Naive thymus-derived CD4-positive, alpha-beta T cell (primary cell): Measurements from ENCODE around the gene SRPX. TPM values are rescaled to one million over a fixed set of nuclear protein-coding genes. Genes with fewer than 3 reads are reported as not detected.

Source experiments
- ATAC-seq: fragments of 150-1000 bp; cut with Tn5 transposase; 2 replicates; pipeline ENCODE4 v1.10.0; 2021; ENCODE audit warnings: mild to moderate bottlenecking, moderate library complexity
- CTCF ChIA-PET: fragments of 350-600 bp; sonication (Branson Sonifier 250); formaldehyde crosslinking; loops from one replicate; lab custom pipeline; 2021; ENCODE audit warnings: antibody characterized with exemption; lab: Charles Lee
- POLR2A ChIA-PET: fragments of 350-600 bp; sonication (Branson Sonifier 250); formaldehyde crosslinking; loops from one replicate; lab custom pipeline; 2021; ENCODE audit warnings: antibody characterized with exemption, inconsistent platforms; lab: Charles Lee
- DNase-seq, 9 donors: peaks; one replicate each; pipeline versions ENCODE4 v3.0.0 to v3.0.0-alpha.2; 2020 to 2022; ENCODE audit warnings: mixed read lengths in 1 of 9
- H3K27ac ChIP-seq: one replicate; pipeline ENCODE4 v1.7.0; 2013; ENCODE audit warnings: mild to moderate bottlenecking, low read depth, low read length, moderate library complexity
- H3K27me3 ChIP-seq, 2 donors: one replicate each; pipeline ENCODE4 v1.7.0; 2013; ENCODE audit warnings: low read length in 2 of 2, mild to moderate bottlenecking in 2 of 2, moderate library complexity in 2 of 2; ENCODE audit not compliant: control insufficient read depth in 2 of 2, insufficient read depth in 2 of 2
- H3K36me3 ChIP-seq, 3 experiments: 1 replicate in 2 of 3; 2 replicates in 1 of 3; pipeline ENCODE4 v1.7.0; 2013; ENCODE audit warnings: low read length in 3 of 3, mild to moderate bottlenecking in 3 of 3, moderate library complexity in 1 of 3; ENCODE audit not compliant: insufficient read depth in 3 of 3, control insufficient read depth in 2 of 3
- H3K4me1 ChIP-seq, 2 donors: one replicate each; pipeline ENCODE4 v1.7.0; 2013; ENCODE audit warnings: low read length in 2 of 2, mild to moderate bottlenecking in 2 of 2, moderate library complexity in 1 of 2; ENCODE audit not compliant: control insufficient read depth in 2 of 2, insufficient read depth in 2 of 2
- H3K4me3 ChIP-seq: 2 replicates; pipeline ENCODE4 v1.7.0; 2013; ENCODE audit warnings: mild to moderate bottlenecking, low read length
- H3K9me3 ChIP-seq, 3 experiments: 1 replicate in 2 of 3; 2 replicates in 1 of 3; pipeline ENCODE4 v1.7.0; 2013; ENCODE audit warnings: low read length in 3 of 3; ENCODE audit not compliant: control insufficient read depth in 2 of 3
- H3K27ac Mint-ChIP-seq, 9 donors: one replicate each; pipeline ENCODE4 v1.8.0; 2020 to 2022; ENCODE audit warnings: mixed read lengths in 9 of 9, mild to moderate bottlenecking in 8 of 9, moderate library complexity in 5 of 9, inconsistent platforms in 2 of 9
- H3K27me3 Mint-ChIP-seq, 5 donors: one replicate each; pipeline ENCODE4 v1.8.0; 2021 to 2022; ENCODE audit warnings: mixed read lengths in 5 of 5, mild to moderate bottlenecking in 1 of 5
- H3K36me3 Mint-ChIP-seq, 5 donors: one replicate each; pipeline ENCODE4 v1.8.0; 2020 to 2022; ENCODE audit warnings: mixed read lengths in 5 of 5, mild to moderate bottlenecking in 3 of 5, inconsistent platforms in 1 of 5
- H3K4me1 Mint-ChIP-seq, 7 donors: one replicate each; pipeline ENCODE4 v1.8.0; 2020 to 2022; ENCODE audit warnings: mixed read lengths in 7 of 7, mild to moderate bottlenecking in 3 of 7, inconsistent platforms in 1 of 7
- H3K4me3 Mint-ChIP-seq, 10 donors: one replicate each; pipeline ENCODE4 v1.8.0; 2020 to 2022; ENCODE audit warnings: mild to moderate bottlenecking in 10 of 10, mixed read lengths in 10 of 10, moderate library complexity in 6 of 10, inconsistent platforms in 2 of 10
- H3K9me3 Mint-ChIP-seq, 11 donors: one replicate each; pipeline ENCODE4 v1.8.0; 2020 to 2022; ENCODE audit warnings: mixed read lengths in 11 of 11, mild to moderate bottlenecking in 4 of 11, inconsistent platforms in 1 of 11, moderate library complexity in 1 of 11
- intact Hi-C, 2 donors: fragments of 100-400 bp; cut with micrococcal nuclease; formaldehyde crosslinking; loops; one replicate each; pipeline ENCODE4 v1.15.1; 2023
- polyA plus RNA-seq, 2 donors: library from polyadenylated mRNA; unstranded; fragments of 300-500 nt; fragmentation: Illumina TruSeq; gene quantifications; one replicate each; pipeline ENCODE4 v1.2.3, GENCODE V29; 2021
- total RNA-seq, 6 experiments: library from RNA in 5 of 6; stranded (reverse) in 5 of 6; gene quantifications; 1 replicate in 5 of 6; 2 replicates in 1 of 6; pipeline ENCODE4 v1.2.3 and lab custom pipeline; 2021 to 2026

The SRPX gene
- total and polyA plus RNA-seq, 7 experiments from 2014 or later: not detected

DNA sequence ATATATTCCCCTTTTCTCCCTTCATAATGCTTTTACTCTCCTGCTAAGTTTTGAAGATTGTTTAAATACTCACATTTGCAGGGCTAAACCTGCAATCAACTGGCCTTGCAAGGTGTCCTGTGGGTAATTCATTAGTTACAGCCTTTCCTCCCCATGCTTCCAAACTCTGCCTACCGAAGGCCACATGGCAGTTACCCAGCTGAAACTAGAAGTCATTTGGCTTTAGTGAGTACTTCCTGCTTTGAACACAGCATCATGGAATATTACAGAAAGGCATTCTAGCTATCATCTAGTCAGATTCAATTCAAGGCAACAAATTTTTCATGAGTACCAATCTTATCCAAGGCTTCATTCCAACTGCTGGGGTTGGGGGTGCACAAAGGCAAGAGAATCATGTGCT lies 55.6 kb downstream of the SRPX start:
- Histone ChIP-seq H3K9me3 (no peaks in the 10 kb centered on the region), H3K27ac (no peak overlapping the region), H3K36me3 (no peaks in the 10 kb centered on the region), H3K4me1 (no peaks in the 10 kb centered on the region), H3K27me3 (no peaks in the 10 kb centered on the region), H3K4me3 (no peak overlapping the region)
- CTCF ChIA-PET: no interaction called here
- ATAC-seq (no peak), DNase-seq (no peak)
- Mint-ChIP-seq H3K9me3 (no peaks in the 10 kb centered on the region), H3K27ac (no peak overlapping the region), H3K27me3 (peaks cover 0 to 4% (median 0%) of the 10 kb centered on the region in 5 donors), H3K4me3 (no peak overlapping the region), H3K36me3 (no peaks in the 10 kb centered on the region), H3K4me1 (no peaks in the 10 kb centered on the region)
- POLR2A ChIA-PET: no interaction called here
- intact Hi-C loops: loop anchor here in 1 of 2 donors (5.0 kb wide), 1 partner anchor 418 kb away; no protein-coding TSS in a partner anchor

DNA sequence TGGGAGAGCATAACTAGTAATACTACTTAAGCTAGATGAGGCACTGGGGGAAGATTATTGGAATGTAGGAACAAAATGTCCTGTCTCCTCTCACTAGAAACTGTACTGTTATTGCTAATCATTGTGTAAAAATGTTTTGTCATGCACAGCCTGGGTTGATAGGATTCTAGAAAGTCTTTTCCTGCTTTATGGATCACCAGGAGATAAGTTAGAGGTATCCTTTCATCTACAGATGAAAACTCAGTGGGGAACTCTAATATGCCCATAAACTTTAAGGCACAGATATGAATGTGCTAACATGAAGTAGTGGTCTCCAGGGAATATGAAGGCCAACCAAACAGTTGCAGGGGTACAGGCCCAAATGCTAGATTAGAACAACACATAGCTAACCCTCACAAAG lies 57.5 kb downstream of the SRPX start:
- no peak overlapping the region for H3K27ac ChIP-seq
- no peaks in the 10 kb centered on the region for H3K9me3 Mint-ChIP-seq
- ATAC-seq (no peak), DNase-seq (no peak)
- H3K36me3 Mint-ChIP-seq: no peaks in the 10 kb centered on the region
- H3K4me1 Mint-ChIP-seq: no peaks in the 10 kb centered on the region
- H3K4me1 ChIP-seq: no peaks in the 10 kb centered on the region
- intact Hi-C loops: no loop called here
- H3K4me3 ChIP-seq: no peak overlapping the region
- H3K27me3 Mint-ChIP-seq: peaks cover 0 to 4% (median 0%) of the 10 kb centered on the region in 5 donors
- CTCF ChIA-PET: no interaction called here
- POLR2A ChIA-PET: no interaction called here
- H3K4me3 Mint-ChIP-seq: no peak overlapping the region
- H3K36me3 ChIP-seq: no peaks in the 10 kb centered on the region
- no peaks in the 10 kb centered on the region for H3K27me3 ChIP-seq
- no peak overlapping the region for H3K27ac Mint-ChIP-seq
- no peaks in the 10 kb centered on the region for H3K9me3 ChIP-seq

DNA sequence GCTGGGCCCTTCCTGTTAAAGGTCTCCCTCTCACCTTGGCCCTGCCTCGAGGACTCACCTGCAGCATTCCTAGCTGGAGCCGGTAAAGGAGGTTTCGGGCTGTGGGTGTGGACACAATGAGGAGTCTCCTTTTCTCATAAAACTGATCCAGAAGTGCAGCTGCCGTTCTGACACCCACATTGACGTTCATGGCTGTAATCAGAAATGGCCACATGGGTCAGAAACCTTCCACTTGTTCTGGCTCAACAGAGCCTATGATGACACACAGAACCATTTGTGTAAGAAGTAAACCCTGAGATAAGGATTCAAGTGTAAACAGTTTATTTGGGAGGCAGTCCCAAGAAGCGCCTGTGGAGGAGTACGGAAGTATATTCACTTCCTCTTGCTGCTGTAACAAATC lies 63.8 kb downstream of the SRPX start:
- Mint-ChIP-seq H3K9me3 (no peaks in the 10 kb centered on the region), H3K4me1 (no peaks in the 10 kb centered on the region), H3K4me3 (no peak overlapping the region), H3K36me3 (no peaks in the 10 kb centered on the region), H3K27me3 (peaks cover 0 to 4% (median 0%) of the 10 kb centered on the region in 5 donors), H3K27ac (no peak overlapping the region)
- H3K27ac ChIP-seq: no peak overlapping the region
- DNase-seq: no peak
- intact Hi-C loops: no loop called here
- no peak for ATAC-seq
- no peaks in the 10 kb centered on the region for H3K27me3 ChIP-seq
- no peaks in the 10 kb centered on the region for H3K4me1 ChIP-seq
- ChIA-PET POLR2A (no interaction called here), CTCF (no interaction called here)
- no peak overlapping the region for H3K4me3 ChIP-seq
- H3K36me3 ChIP-seq: no peaks in the 10 kb centered on the region
- H3K9me3 ChIP-seq: no peaks in the 10 kb centered on the region

DNA sequence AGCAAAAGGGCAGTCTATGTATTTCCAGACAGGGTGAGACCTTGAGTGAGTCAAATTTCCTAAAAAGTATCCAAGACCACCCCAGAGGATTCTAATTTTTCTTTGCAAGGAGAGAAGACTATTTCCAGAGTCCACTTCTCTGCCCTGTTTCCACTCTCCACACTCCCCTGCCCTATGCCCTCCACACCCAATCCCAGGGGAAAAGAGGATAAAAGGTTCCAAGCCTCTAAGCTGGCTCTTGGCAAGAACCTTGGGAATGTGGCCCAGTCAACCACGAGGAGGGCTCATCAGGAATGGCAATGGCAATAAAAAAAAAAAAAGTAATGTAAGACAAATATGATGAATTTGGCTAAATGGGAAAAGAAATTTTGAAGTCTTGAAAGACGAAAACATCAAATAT lies 65.9 kb downstream of the SRPX start:
- H3K9me3 Mint-ChIP-seq: no peaks in the 10 kb centered on the region
- CTCF ChIA-PET: no interaction called here
- no peak overlapping the region for H3K4me3 Mint-ChIP-seq
- peaks cover 0 to 6% (median 0%) of the 10 kb centered on the region in 5 donors for H3K27me3 Mint-ChIP-seq
- H3K9me3 ChIP-seq: no peaks in the 10 kb centered on the region
- no peaks in the 10 kb centered on the region for H3K36me3 Mint-ChIP-seq
- no peaks in the 10 kb centered on the region for H3K4me1 ChIP-seq
- POLR2A ChIA-PET: no interaction called here
- ATAC-seq (no peak), DNase-seq (no peak)
- no peak overlapping the region for H3K4me3 ChIP-seq
- no peak overlapping the region for H3K27ac ChIP-seq
- H3K4me1 Mint-ChIP-seq: no peaks in the 10 kb centered on the region
- no peaks in the 10 kb centered on the region for H3K36me3 ChIP-seq
- H3K27ac Mint-ChIP-seq: no peak overlapping the region
- intact Hi-C loops: no loop called here
- no peaks in the 10 kb centered on the region for H3K27me3 ChIP-seq

DNA sequence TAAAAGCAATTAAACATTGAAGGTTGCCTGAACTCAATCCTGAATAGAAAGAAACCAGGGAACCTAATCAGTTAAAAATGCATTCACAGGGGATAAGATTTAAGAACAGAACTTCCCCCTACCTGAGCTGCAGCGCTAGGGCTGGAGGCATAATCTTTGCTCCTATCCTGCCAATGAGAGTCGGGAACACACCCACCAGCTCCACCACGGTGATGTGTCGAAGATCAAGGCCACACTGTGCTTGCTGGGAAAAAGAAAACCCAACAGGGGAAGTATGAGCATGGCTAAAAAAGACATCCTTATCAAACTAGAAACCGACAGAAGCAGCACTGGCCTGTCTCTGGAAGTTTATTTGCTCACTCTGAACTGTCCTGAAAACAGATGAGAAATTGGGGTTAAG lies 66.3 kb downstream of the SRPX start:
- intact Hi-C loops: no loop called here
- H3K4me3 Mint-ChIP-seq: no peak overlapping the region
- Histone ChIP-seq H3K27me3 (no peaks in the 10 kb centered on the region), H3K27ac (no peak overlapping the region), H3K36me3 (no peaks in the 10 kb centered on the region), H3K9me3 (no peaks in the 10 kb centered on the region), H3K4me1 (no peaks in the 10 kb centered on the region), H3K4me3 (no peak overlapping the region)
- DNase-seq (no peak), ATAC-seq (no peak)
- H3K27me3 Mint-ChIP-seq: peaks cover 0 to 6% (median 0%) of the 10 kb centered on the region in 5 donors
- POLR2A ChIA-PET: no interaction called here
- no peaks in the 10 kb centered on the region for H3K4me1 Mint-ChIP-seq
- no peaks in the 10 kb centered on the region for H3K9me3 Mint-ChIP-seq
- H3K27ac Mint-ChIP-seq: no peak overlapping the region
- no peaks in the 10 kb centered on the region for H3K36me3 Mint-ChIP-seq
- CTCF ChIA-PET: no interaction called here

DNA sequence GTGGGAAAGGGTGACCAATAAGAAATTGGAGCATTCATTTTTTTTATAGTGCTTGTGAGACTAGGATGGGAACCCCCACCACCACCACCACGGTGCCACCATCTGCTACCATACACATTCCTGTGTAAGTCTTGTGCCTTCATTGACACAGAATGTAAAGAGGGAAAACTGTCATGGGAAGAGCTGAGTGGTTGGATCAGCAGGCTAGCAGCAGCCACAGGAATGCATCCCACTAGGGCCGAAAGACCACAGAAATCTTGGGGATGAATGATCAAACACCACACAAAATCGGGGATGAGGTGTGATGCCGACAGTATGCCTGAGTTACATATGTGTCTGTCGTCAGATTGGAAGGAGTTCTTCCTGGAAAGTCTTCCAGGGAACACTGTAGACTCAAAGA lies 69.2 kb downstream of the SRPX start:
- no peaks in the 10 kb centered on the region for H3K27me3 ChIP-seq
- Mint-ChIP-seq H3K4me1 (no peaks in the 10 kb centered on the region), H3K36me3 (no peaks in the 10 kb centered on the region), H3K27me3 (peaks cover 0 to 7% (median 0%) of the 10 kb centered on the region in 5 donors), H3K27ac (no peak overlapping the region), H3K4me3 (no peak overlapping the region), H3K9me3 (no peaks in the 10 kb centered on the region)
- no peaks in the 10 kb centered on the region for H3K4me1 ChIP-seq
- no peak overlapping the region for H3K4me3 ChIP-seq
- no peak for ATAC-seq
- POLR2A ChIA-PET: no interaction called here
- H3K36me3 ChIP-seq: no peaks in the 10 kb centered on the region
- H3K27ac ChIP-seq: no peak overlapping the region
- intact Hi-C loops: no loop called here
- DNase-seq: no peak
- CTCF ChIA-PET: no interaction called here
- H3K9me3 ChIP-seq: no peaks in the 10 kb centered on the region

DNA sequence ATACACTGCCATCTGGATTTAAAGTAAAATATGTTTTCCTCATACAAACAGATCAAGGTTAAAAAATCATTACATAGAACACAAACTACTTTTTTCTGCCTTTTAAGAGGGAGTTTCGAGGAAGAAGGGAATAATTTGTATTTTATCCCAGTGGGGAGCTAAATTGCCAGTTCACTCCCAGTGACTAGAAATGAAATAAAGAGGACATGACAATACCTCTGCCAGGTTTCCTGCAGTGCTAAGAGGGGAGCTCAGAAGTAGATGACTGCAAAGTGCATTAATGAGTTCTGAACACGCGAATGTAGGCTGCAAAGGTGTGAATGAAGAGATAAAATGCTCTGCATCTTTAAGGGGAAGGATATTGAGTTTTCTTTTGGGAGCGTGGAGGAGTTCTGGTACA lies 69.7 kb downstream of the SRPX start:
- CTCF ChIA-PET: no interaction called here
- no peak overlapping the region for H3K4me3 ChIP-seq
- Mint-ChIP-seq H3K4me3 (no peak overlapping the region), H3K4me1 (no peaks in the 10 kb centered on the region), H3K36me3 (no peaks in the 10 kb centered on the region), H3K27me3 (peaks cover 0 to 7% (median 0%) of the 10 kb centered on the region in 5 donors), H3K27ac (no peak overlapping the region), H3K9me3 (no peaks in the 10 kb centered on the region)
- no peaks in the 10 kb centered on the region for H3K27me3 ChIP-seq
- intact Hi-C loops: no loop called here
- no peaks in the 10 kb centered on the region for H3K9me3 ChIP-seq
- no peaks in the 10 kb centered on the region for H3K4me1 ChIP-seq
- POLR2A ChIA-PET: no interaction called here
- no peak for DNase-seq
- H3K36me3 ChIP-seq: no peaks in the 10 kb centered on the region
- no peak for ATAC-seq
- no peak overlapping the region for H3K27ac ChIP-seq
